K562 (cell line): ENCODE measurements around the gene MAD2L1BP. TPM values are rescaled to one million over a fixed set of nuclear protein-coding genes. Genes with fewer than 3 reads are reported as not detected.

Source experiments
- CCAR2 ChIP-seq: fragments of 200-400 bp; formaldehyde crosslinking; IDR thresholded peaks from 2 replicates; pipeline ENCODE4 v1.6.1; 2017; ENCODE audit warnings: mild to moderate bottlenecking, low read depth, low read length
- HEY1 ChIP-seq: fragments of 250-450 bp; sonication (Bioruptor Pico); IDR thresholded peaks from 2 replicates; pipeline ENCODE4 v1.5.0; 2020; ENCODE audit warnings: mild to moderate bottlenecking, moderate library complexity, borderline replicate concordance
- HOXB6 ChIP-seq: fragments of 250-450 bp; sonication (Bioruptor Pico); IDR thresholded peaks from 2 replicates; pipeline ENCODE4 v1.5.1; 2022; ENCODE audit warnings: mild to moderate bottlenecking, borderline replicate concordance
- NFIX ChIP-seq: fragments of 250-450 bp; sonication (Bioruptor Pico); IDR thresholded peaks from 2 replicates; pipeline ENCODE4 v1.4.0; 2020; ENCODE audit warnings: low read depth, mild to moderate bottlenecking, moderate library complexity
- NUFIP1 ChIP-seq: fragments of 450-650 bp; IDR thresholded peaks from 2 replicates; pipeline ENCODE4 v1.6.1; 2018; ENCODE audit not compliant: partially characterized antibody
- PHF21A ChIP-seq: fragments of 450-650 bp; IDR thresholded peaks from 2 replicates; pipeline ENCODE4 v1.6.1; 2017; ENCODE audit warnings: low read depth, borderline replicate concordance
- SREBF2 ChIP-seq: sonication (generic); formaldehyde crosslinking; IDR thresholded peaks from 2 replicates; pipeline ENCODE4 v1.4.0; 2020; ENCODE audit warnings: mild to moderate bottlenecking, missing genetic modification reagents
- SRSF3 ChIP-seq: fragments of 200-400 bp; formaldehyde crosslinking; IDR thresholded peaks from 2 replicates; pipeline ENCODE4 v1.6.1; 2016; ENCODE audit warnings: mild to moderate bottlenecking, low read length, moderate library complexity; ENCODE audit not compliant: insufficient read depth
- TAL1 ChIP-seq: fragments of 450-650 bp; IDR thresholded peaks from 2 replicates; pipeline ENCODE4 v1.6.1; 2016; ENCODE audit warnings: mild to moderate bottlenecking
- TRIM28 ChIP-seq: fragments of 450-650 bp; IDR thresholded peaks from 2 replicates; pipeline ENCODE4 v1.6.1; 2017
- ZBTB17 ChIP-seq: fragments of 450-650 bp; formaldehyde crosslinking; IDR thresholded peaks from 2 replicates; pipeline ENCODE4 v1.4.0; 2020; ENCODE audit warnings: mild to moderate bottlenecking
- ZNF324 ChIP-seq: fragments of 250-450 bp; sonication (Bioruptor Pico); IDR thresholded peaks from 2 replicates; pipeline ENCODE4 v1.4.0; 2020; ENCODE audit warnings: mild to moderate bottlenecking
- ZNF583 ChIP-seq: fragments of 250-450 bp; sonication (Bioruptor Pico); IDR thresholded peaks from 2 replicates; pipeline ENCODE4 v1.4.0; 2020
- ZNF644 ChIP-seq: fragments of 200-800 bp; sonication (Bioruptor generic); IDR thresholded peaks from 2 replicates; pipeline ENCODE4 v1.6.1; 2016; ENCODE audit warnings: low read depth, missing genetic modification characterization, missing compliant biosample characterization
- ZNF766 ChIP-seq: fragments of 200-800 bp; sonication (Bioruptor generic); conservative IDR thresholded peaks from 2 replicates; pipeline ENCODE4 v1.6.1; 2016; ENCODE audit warnings: missing genetic modification characterization, missing compliant biosample characterization
- polyA plus RNA-seq, 8 experiments: library from polyadenylated mRNA; depleted of rRNA in 4 of 8; stranded (reverse) in 5 of 8; unstranded in 3 of 8; fragments of >200 nt; fragmentation: Nextera tagmentation in 2 of 8; fragmentation: Illumina TruSeq in 1 of 8; extraction: Ambion mirVana in 2 of 8; extraction: Trizol in 1 of 8; gene quantifications; 2 replicates each; pipeline versions ENCODE4 v1.2.1 to v1.2.3, GENCODE V29; 2011 to 2014; ENCODE audit warnings: inconsistent platforms in 1 of 8, missing spikeins in 1 of 8
- total RNA-seq, 7 experiments: library from RNA; depleted of rRNA in 6 of 7; stranded (reverse); fragments of >200 nt in 6 of 7; fragmentation: Illumina TruSeq in 2 of 7; extraction: Trizol in 2 of 7; gene quantifications; 2 replicates each; pipeline versions ENCODE4 v1.2.1 to v1.2.3, GENCODE V29; 2011 to 2021; ENCODE audit warnings: low replicate concordance in 1 of 7
- TF ChIP-seq, protein P1 (sequence below): fragments of 450-650 bp; IDR thresholded peaks from 2 replicates; pipeline ENCODE4 v1.6.1; 2016; ENCODE audit warnings: borderline replicate concordance
- TF ChIP-seq, protein P2 (sequence below): fragments of 450-650 bp; formaldehyde crosslinking; IDR thresholded peaks from 2 replicates; pipeline ENCODE4 v1.4.0; 2020; ENCODE audit warnings: mild to moderate bottlenecking, moderate library complexity
- TF ChIP-seq, protein P3 (sequence below): IDR thresholded peaks from 2 replicates; pipeline ENCODE4 v1.6.1; 2014; ENCODE audit warnings: antibody characterized with exemption

MAD2L1BP gene
- total and polyA plus RNA-seq, 9 of the 15 experiments (the other 6 are each of a cell fraction or from before 2014, with no cell fraction given), result 69.7 to 321 (median 111) TPM

DNA sequence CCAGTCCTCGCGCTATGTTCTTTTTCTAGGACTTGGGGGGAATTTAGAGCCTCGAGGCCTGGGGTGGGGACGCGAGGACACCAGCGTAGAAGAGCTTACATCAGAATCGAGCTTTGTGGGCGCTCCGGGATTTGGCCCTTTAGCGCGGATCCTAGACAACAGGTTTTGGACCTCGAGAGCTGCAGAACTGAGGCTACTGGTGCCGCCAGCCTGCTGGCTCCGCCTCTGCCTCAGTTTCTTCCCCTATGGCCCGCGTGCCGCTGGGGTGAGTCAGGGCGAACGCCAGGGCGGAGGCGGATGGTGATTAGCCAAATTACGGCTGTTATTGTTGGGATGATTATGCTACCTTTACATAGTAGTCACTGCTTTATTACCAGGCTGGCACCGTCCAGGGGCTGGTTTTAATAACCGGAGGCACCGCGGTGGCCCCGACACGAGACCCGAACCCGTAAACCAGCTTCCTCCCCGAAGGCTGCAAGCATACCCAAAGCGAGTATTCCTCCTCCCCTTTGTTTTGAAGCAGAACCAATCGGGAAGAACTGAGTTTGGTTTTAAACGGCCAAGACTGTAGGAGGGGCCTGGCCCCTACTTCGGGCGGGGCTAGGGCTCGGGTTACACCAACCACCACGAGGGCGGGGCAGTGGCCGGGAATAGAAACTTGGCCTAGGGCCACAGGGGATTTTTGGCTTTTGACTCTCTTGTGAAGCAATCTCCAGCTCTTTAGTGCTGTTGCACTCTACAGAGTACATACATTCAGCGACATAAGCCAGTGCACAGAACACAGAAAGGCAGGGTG is 5.9 kb upstream of the MAD2L1BP start (continued):
- TF ChIP-seq, protein P1, sequence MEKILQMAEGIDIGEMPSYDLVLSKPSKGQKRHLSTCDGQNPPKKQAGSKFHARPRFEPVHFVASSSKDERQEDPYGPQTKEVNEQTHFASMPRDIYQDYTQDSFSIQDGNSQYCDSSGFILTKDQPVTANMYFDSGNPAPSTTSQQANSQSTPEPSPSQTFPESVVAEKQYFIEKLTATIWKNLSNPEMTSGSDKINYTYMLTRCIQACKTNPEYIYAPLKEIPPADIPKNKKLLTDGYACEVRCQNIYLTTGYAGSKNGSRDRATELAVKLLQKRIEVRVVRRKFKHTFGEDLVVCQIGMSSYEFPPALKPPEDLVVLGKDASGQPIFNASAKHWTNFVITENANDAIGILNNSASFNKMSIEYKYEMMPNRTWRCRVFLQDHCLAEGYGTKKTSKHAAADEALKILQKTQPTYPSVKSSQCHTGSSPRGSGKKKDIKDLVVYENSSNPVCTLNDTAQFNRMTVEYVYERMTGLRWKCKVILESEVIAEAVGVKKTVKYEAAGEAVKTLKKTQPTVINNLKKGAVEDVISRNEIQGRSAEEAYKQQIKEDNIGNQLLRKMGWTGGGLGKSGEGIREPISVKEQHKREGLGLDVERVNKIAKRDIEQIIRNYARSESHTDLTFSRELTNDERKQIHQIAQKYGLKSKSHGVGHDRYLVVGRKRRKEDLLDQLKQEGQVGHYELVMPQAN, result peak; percentile 57; the same call in 1 of the 2 replicates
- TF ChIP-seq PHF21A (no peak), NUFIP1 (no peak), CCAR2 (0 out of 2 replicates have a peak, but pooled peaks have one; percentile 27), ZNF644 (tag) (0 out of 2 replicates have a peak, but pooled peaks have one; percentile 62), SRSF3 (peak; percentile 96), TAL1 (no peak; the same call in 1 of the 2 replicates), HEY1 (CRISPR knock-in tag) (no peak; the same call in 1 of the 2 replicates), TRIM28 (no peak), ZBTB17 (CRISPR knock-in tag) (peak; percentile 87), NFIX (peak; percentile 59), SREBF2 (CRISPR knock-in tag) (peak; percentile 74; the same call in 1 of the 2 replicates), ZNF583 (no peak), HOXB6 (CRISPR knock-in tag) (peak; percentile 47; the same call in 1 of the 2 replicates), ZNF766 (CRISPR knock-in tag) (no peak), ZNF324 (peak; percentile 42; the same call in 1 of the 2 replicates)
- TF ChIP-seq, protein P2, sequence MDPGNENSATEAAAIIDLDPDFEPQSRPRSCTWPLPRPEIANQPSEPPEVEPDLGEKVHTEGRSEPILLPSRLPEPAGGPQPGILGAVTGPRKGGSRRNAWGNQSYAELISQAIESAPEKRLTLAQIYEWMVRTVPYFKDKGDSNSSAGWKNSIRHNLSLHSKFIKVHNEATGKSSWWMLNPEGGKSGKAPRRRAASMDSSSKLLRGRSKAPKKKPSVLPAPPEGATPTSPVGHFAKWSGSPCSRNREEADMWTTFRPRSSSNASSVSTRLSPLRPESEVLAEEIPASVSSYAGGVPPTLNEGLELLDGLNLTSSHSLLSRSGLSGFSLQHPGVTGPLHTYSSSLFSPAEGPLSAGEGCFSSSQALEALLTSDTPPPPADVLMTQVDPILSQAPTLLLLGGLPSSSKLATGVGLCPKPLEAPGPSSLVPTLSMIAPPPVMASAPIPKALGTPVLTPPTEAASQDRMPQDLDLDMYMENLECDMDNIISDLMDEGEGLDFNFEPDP, result no peak
- TF ChIP-seq, protein P3, sequence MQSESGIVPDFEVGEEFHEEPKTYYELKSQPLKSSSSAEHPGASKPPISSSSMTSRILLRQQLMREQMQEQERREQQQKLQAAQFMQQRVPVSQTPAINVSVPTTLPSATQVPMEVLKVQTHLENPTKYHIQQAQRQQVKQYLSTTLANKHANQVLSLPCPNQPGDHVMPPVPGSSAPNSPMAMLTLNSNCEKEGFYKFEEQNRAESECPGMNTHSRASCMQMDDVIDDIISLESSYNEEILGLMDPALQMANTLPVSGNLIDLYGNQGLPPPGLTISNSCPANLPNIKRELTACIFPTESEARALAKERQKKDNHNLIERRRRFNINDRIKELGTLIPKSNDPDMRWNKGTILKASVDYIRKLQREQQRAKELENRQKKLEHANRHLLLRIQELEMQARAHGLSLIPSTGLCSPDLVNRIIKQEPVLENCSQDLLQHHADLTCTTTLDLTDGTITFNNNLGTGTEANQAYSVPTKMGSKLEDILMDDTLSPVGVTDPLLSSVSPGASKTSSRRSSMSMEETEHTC, result 0 out of 2 replicates have a peak, but pooled peaks have one; percentile 12
